Measurements from ENCODE around the gene MYRF.

Gene MYRF

GRCh38 chr11:61732705-61733104 is 19.7 kb upstream of the MYRF start:
- TF ChIP-seq CTCF (IDR thresholded peaks at IDR 0.05; ENCODE audit: insufficient read depth, low read depth, low read length, missing control alignments): no peak
- H3K4me3 ChIP-seq (ENCODE audit: low read depth, low read length): no peak overlapping the region
- DNase-seq (ENCODE audit: low read depth): no peak

- TF ChIP-seq CTCF (IDR thresholded peaks at IDR 0.05; ENCODE audit: insufficient read depth, low read depth, low read length, missing control alignments): peak; percentile 100
- peak; percentile 86 for DNase-seq (ENCODE audit: low read depth)
- H3K4me3 ChIP-seq (ENCODE audit: low read depth, low read length): no peak overlapping the region
Measured at GRCh38 chr11:61733120-61733978, 19.1 kb upstream of the MYRF start.

- H3K4me3 ChIP-seq (ENCODE audit: low read depth, low read length): no peak overlapping the region
- DNase-seq (ENCODE audit: low read depth): no peak
- no peak for TF ChIP-seq CTCF (IDR thresholded peaks at IDR 0.05; ENCODE audit: insufficient read depth, low read depth, low read length, missing control alignments)
Measured at GRCh38 chr11:61734767-61735166, 17.7 kb upstream of the MYRF start.

- no peak for TF ChIP-seq CTCF (IDR thresholded peaks at IDR 0.05; ENCODE audit: insufficient read depth, low read depth, low read length, missing control alignments)
- no peak overlapping the region for H3K4me3 ChIP-seq (ENCODE audit: low read depth, low read length)
- no peak for DNase-seq (ENCODE audit: low read depth)
Measured at GRCh38 chr11:61735391-61735790, 17.0 kb upstream of the MYRF start.

GRCh38 chr11:61736310-61736709 is 16.1 kb upstream of the MYRF start:
- DNase-seq (ENCODE audit: low read depth): no peak
- no peak overlapping the region for H3K4me3 ChIP-seq (ENCODE audit: low read depth, low read length)
- no peak for TF ChIP-seq CTCF (IDR thresholded peaks at IDR 0.05; ENCODE audit: insufficient read depth, low read depth, low read length, missing control alignments)

- no peak overlapping the region for H3K4me3 ChIP-seq (ENCODE audit: low read depth, low read length)
- peak; percentile 47 for TF ChIP-seq CTCF (IDR thresholded peaks at IDR 0.05; ENCODE audit: insufficient read depth, low read depth, low read length, missing control alignments)
- DNase-seq (ENCODE audit: low read depth): peak; percentile 35
Measured at GRCh38 chr11:61737131-61737530, 15.3 kb upstream of the MYRF start.
